Panc1 (cell line): ENCODE measurements around the gene SAMHD1. TPM values are rescaled to one million over a fixed set of nuclear protein-coding genes. Genes with fewer than 3 reads are reported as not detected.
"Not testable (repeated sequence)": the region's sequence is repeated elsewhere in the genome, so short reads cannot be mapped to it uniquely, and the experiment has no call there.

Source experiments
- ATAC-seq: fragments of 200-7000 bp; cut with Tn5 transposase; 2 replicates; pipeline ENCODE4 v1.9.1; 2020; ENCODE audit warnings: mild to moderate bottlenecking, moderate library complexity
- BruUV-seq: library from RNA; stranded (reverse); fragments of 400-500 nt; replicated peaks from 2 replicates; lab custom pipeline; 2021; lab: Mats Ljungman, UMichigan
- CTCF ChIA-PET: fragments of 300-600 bp; sonication (Branson Sonifier 250); formaldehyde crosslinking; loops from one replicate; lab custom pipeline; 2022; ENCODE audit warnings: antibody characterized with exemption; lab: Charles Lee
- POLR2A ChIA-PET: fragments of 300-600 bp; sonication (Branson Sonifier 250); formaldehyde crosslinking; loops from one replicate; lab custom pipeline; 2022; ENCODE audit warnings: antibody characterized with exemption; lab: Charles Lee
- DNase-seq: peaks from one replicate; pipeline ENCODE4 v3.0.0-alpha.2; 2010; ENCODE audit warnings: low read depth, low spot score
- H3K27ac ChIP-seq: 2 replicates; pipeline ENCODE4 v1.5.1; 2011; ENCODE audit warnings: mild to moderate bottlenecking, low read length, inconsistent platforms
- H3K27me3 ChIP-seq: fragments of 200-500 bp; sonication (Bioruptor generic); 2 replicates; pipeline ENCODE4 v1.6.0; 2014; ENCODE audit warnings: low read length, inconsistent platforms; ENCODE audit not compliant: control insufficient read depth, insufficient read depth
- H3K36me3 ChIP-seq: fragments of 200-500 bp; sonication (Bioruptor generic); 2 replicates; pipeline ENCODE4 v1.5.1; 2014; ENCODE audit warnings: inconsistent platforms, mild to moderate bottlenecking, low read length, moderate library complexity; ENCODE audit not compliant: control insufficient read depth, insufficient read depth
- H3K4me1 ChIP-seq: 2 replicates; pipeline ENCODE4 v1.5.1; 2011; ENCODE audit warnings: inconsistent platforms, mild to moderate bottlenecking, low read length, moderate library complexity; ENCODE audit not compliant: control insufficient read depth, insufficient read depth
- H3K4me3 ChIP-seq, 2 experiments: 2 replicates each; pipeline ENCODE4 v1.5.1; 2011 to 2012; ENCODE audit warnings: low read depth in 2 of 2, low read length in 2 of 2, mild to moderate bottlenecking in 2 of 2, inconsistent platforms in 1 of 2, moderate library complexity in 1 of 2
- H3K9me3 ChIP-seq: fragments of 200-500 bp; sonication (Bioruptor generic); 2 replicates; pipeline ENCODE4 v1.5.1; 2014; ENCODE audit warnings: low read depth, mild to moderate bottlenecking, inconsistent platforms, low read length, moderate library complexity; ENCODE audit not compliant: control insufficient read depth, insufficient read depth
- CTCF ChIP-seq: fragments of 450-650 bp; IDR thresholded peaks from 2 replicates; pipeline ENCODE4 v1.5.1; 2017; ENCODE audit warnings: mild to moderate bottlenecking
- POLR2AphosphoS5 ChIP-seq: IDR thresholded peaks from 2 replicates; pipeline ENCODE4 v1.6.1; 2012; ENCODE audit warnings: mild to moderate bottlenecking, low read depth, low read length, moderate library complexity
- SIN3A ChIP-seq: IDR thresholded peaks from 2 replicates; pipeline ENCODE4 v1.6.1; 2012; ENCODE audit warnings: low read depth, mild to moderate bottlenecking, low read length, moderate library complexity, borderline replicate concordance; ENCODE audit not compliant: insufficient read depth
- TCF7L2 ChIP-seq: IDR thresholded peaks from 2 replicates; pipeline ENCODE4 v1.6.1; 2011; ENCODE audit warnings: mild to moderate bottlenecking, low read depth, low read length, inconsistent platforms
- in situ Hi-C: cut with HindIII; loops from 2 replicates; pipeline ENCODE4 v1.10.0; 2016; ENCODE audit warnings: low sequenced_read_pairs, low pct_unique_long_range_greater_than_20kb
- intact Hi-C: fragments of 100-400 bp; cut with micrococcal nuclease; formaldehyde crosslinking; loops from one replicate; pipeline ENCODE4 v1.10.0; 2022; ENCODE audit not compliant: unreplicated experiment
- total RNA-seq: library from RNA; stranded (reverse); gene quantifications from one replicate; pipeline ENCODE4 v1.2.1, GENCODE V29; 2021; ENCODE audit not compliant: unreplicated experiment
- TF ChIP-seq, protein P1 (sequence below), 2 experiments: IDR thresholded peaks; 2 replicates each; pipeline ENCODE4 v1.6.1; 2011 to 2012; ENCODE audit warnings: low read depth in 2 of 2, control low read depth in 1 of 2, low read length in 1 of 2, mild to moderate bottlenecking in 1 of 2, moderate library complexity in 1 of 2; ENCODE audit not compliant: insufficient read depth in 1 of 2

Gene SAMHD1
- total RNA-seq, 1 experiment from 2014 or later, result 16.8 TPM

DNA sequence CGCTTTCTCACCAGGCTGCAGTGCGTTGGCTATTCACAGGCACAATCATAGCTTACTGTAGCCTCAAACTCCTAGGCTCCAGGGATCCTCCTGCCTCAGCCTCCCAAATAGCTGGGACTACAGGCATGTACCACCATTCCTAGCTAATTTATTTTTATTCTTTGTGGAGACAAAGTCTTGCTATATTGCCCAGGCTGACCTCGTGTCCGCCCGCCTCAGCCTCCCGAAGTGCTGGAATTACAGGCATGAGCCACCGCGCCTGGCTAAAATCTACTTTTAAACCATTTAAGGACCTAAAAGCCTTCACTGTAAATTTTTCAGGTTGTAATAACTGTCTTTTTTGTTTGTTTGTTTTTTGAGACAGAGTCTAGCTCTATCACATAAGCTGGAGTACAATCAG lies 15.2 kb downstream of the SAMHD1 start:
- DNase-seq (no peak), ATAC-seq (no peak)
- TF ChIP-seq CTCF (no peak), TCF7L2 (no peak), SIN3A (no peak), POLR2AphosphoS5 (no peak)
- in situ Hi-C loops (no loop called here), intact Hi-C loops (no loop called here)
- H3K27me3 ChIP-seq, result no peaks in the 10 kb centered on the region
- no peak overlapping the region for H3K27ac ChIP-seq
- no peak overlapping the region for H3K4me3 ChIP-seq
- CTCF ChIA-PET, result interaction anchor here (0.6 kb wide), 1 partner anchor 72 kb away, joined by 3 read pairs; no protein-coding TSS in a partner anchor
- POLR2A ChIA-PET, result no interaction called here
- BruUV-seq, result no TSS peak
- H3K4me1 ChIP-seq, result no peaks in the 10 kb centered on the region
- H3K36me3 ChIP-seq, result no peaks in the 10 kb centered on the region
- H3K9me3 ChIP-seq, result no peaks in the 10 kb centered on the region

GRCh38 chr20:36933571-36933970 lies 17.9 kb downstream of the SAMHD1 start:
- POLR2A ChIA-PET, H3K36me3 ChIP-seq, BruUV-seq: not testable (repeated sequence)

GRCh38 chr20:36932476-36933426 lies 18.8 kb downstream of the SAMHD1 start:
- H3K27me3 ChIP-seq, result no peaks in the 10 kb centered on the region
- ChIA-PET CTCF (interaction anchor here (0.6 kb wide), 1 partner anchor 13 kb away, joined by 3 read pairs; no protein-coding TSS in a partner anchor), POLR2A (no interaction called here)
- no peaks in the 10 kb centered on the region for H3K9me3 ChIP-seq
- no peak overlapping the region for H3K27ac ChIP-seq
- ATAC-seq (no peak), DNase-seq (no peak)
- intact Hi-C loops (no loop called here), in situ Hi-C loops (no loop called here)
- BruUV-seq, result no TSS peak
- TF ChIP-seq CTCF, result no peak
- no peak for TF ChIP-seq POLR2AphosphoS5
- TF ChIP-seq, protein P1, sequence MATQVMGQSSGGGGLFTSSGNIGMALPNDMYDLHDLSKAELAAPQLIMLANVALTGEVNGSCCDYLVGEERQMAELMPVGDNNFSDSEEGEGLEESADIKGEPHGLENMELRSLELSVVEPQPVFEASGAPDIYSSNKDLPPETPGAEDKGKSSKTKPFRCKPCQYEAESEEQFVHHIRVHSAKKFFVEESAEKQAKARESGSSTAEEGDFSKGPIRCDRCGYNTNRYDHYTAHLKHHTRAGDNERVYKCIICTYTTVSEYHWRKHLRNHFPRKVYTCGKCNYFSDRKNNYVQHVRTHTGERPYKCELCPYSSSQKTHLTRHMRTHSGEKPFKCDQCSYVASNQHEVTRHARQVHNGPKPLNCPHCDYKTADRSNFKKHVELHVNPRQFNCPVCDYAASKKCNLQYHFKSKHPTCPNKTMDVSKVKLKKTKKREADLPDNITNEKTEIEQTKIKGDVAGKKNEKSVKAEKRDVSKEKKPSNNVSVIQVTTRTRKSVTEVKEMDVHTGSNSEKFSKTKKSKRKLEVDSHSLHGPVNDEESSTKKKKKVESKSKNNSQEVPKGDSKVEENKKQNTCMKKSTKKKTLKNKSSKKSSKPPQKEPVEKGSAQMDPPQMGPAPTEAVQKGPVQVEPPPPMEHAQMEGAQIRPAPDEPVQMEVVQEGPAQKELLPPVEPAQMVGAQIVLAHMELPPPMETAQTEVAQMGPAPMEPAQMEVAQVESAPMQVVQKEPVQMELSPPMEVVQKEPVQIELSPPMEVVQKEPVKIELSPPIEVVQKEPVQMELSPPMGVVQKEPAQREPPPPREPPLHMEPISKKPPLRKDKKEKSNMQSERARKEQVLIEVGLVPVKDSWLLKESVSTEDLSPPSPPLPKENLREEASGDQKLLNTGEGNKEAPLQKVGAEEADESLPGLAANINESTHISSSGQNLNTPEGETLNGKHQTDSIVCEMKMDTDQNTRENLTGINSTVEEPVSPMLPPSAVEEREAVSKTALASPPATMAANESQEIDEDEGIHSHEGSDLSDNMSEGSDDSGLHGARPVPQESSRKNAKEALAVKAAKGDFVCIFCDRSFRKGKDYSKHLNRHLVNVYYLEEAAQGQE (IDR thresholded peaks at IDR 0.05; ENCODE audit: insufficient read depth in 1 of 2, low read depth in 2 of 2, low read length in 1 of 2), result no peak
- no peak for TF ChIP-seq SIN3A
- no peaks in the 10 kb centered on the region for H3K4me1 ChIP-seq
- no peaks in the 10 kb centered on the region for H3K36me3 ChIP-seq
- no peak overlapping the region for H3K4me3 ChIP-seq

More at GRCh38 chr20:36933571-36933970, 17.9 kb downstream of the SAMHD1 start:
- H3K27ac ChIP-seq, H3K9me3 ChIP-seq, in situ Hi-C loops, H3K4me1 ChIP-seq, CTCF ChIA-PET, H3K4me3 ChIP-seq, intact Hi-C loops, DNase-seq, ATAC-seq, H3K27me3 ChIP-seq: not testable (repeated sequence)

- intact Hi-C loops, H3K9me3 ChIP-seq, H3K4me1 ChIP-seq, DNase-seq, BruUV-seq, H3K27me3 ChIP-seq, in situ Hi-C loops, H3K36me3 ChIP-seq, POLR2A ChIA-PET, H3K4me3 ChIP-seq, H3K27ac ChIP-seq, ATAC-seq: not testable (repeated sequence)
- CTCF ChIA-PET, result interaction anchor here (0.6 kb wide), 1 partner anchor 12 kb away, joined by 3 read pairs; no protein-coding TSS in a partner anchor
Observed at GRCh38 chr20:36932067-36932466, 19.4 kb downstream of the SAMHD1 start.
